MM.1S (cell line): ENCODE results near the gene UTP25.

Experiments
- DNase-seq: peaks from one replicate; pipeline ENCODE4 v3.0.0-alpha.2; 2015
- H2AFZ ChIP-seq: fragments of 300-600 bp; sonication (generic); 2 replicates; pipeline ENCODE4 v1.6.0; 2016; ENCODE audit warnings: antibody characterized with exemption, low read length
- H3F3A ChIP-seq: fragments of 300-600 bp; sonication (generic); 2 replicates; pipeline ENCODE4 v1.6.1; 2016; ENCODE audit warnings: mild to moderate bottlenecking, antibody characterized with exemption, low read length, moderate library complexity, mixed read lengths; ENCODE audit not compliant: insufficient read depth
- H3K27ac ChIP-seq: fragments of 300-600 bp; sonication (generic); 2 replicates; pipeline ENCODE4 v1.5.1; 2016; ENCODE audit warnings: mild to moderate bottlenecking, low read length
- H3K27me3 ChIP-seq: fragments of 300-600 bp; sonication (generic); replicated peaks from 2 replicates; pipeline ENCODE4 v1.6.0; 2016; ENCODE audit warnings: low read length; ENCODE audit not compliant: insufficient read depth
- H3K36me3 ChIP-seq: fragments of 300-600 bp; sonication (generic); replicated peaks from 2 replicates; pipeline ENCODE4 v1.6.1; 2016; ENCODE audit warnings: mild to moderate bottlenecking, low read length, mixed read lengths; ENCODE audit not compliant: insufficient read depth
- H3K4me1 ChIP-seq: fragments of 300-600 bp; sonication (generic); 2 replicates; pipeline ENCODE4 v1.6.1; 2016; ENCODE audit warnings: low read length, mixed read lengths
- H3K4me2 ChIP-seq: fragments of 300-600 bp; sonication (generic); 2 replicates; pipeline ENCODE4 v1.6.0; 2016; ENCODE audit warnings: low read depth, low read length
- H3K4me3 ChIP-seq: fragments of 300-600 bp; sonication (generic); 2 replicates; pipeline ENCODE4 v1.5.1; 2016; ENCODE audit warnings: low read length, mixed read lengths
- H3K79me2 ChIP-seq: fragments of 300-600 bp; sonication (generic); 2 replicates; pipeline ENCODE4 v1.6.1; 2016; ENCODE audit warnings: mixed run types, low read length, mixed read lengths
- H3K9ac ChIP-seq: fragments of 300-600 bp; sonication (generic); 2 replicates; pipeline ENCODE4 v1.6.1; 2016; ENCODE audit warnings: low read length, mixed read lengths
- H3K9me2 ChIP-seq: fragments of 300-600 bp; sonication (generic); replicated peaks from 2 replicates; pipeline ENCODE4 v1.6.1; 2016; ENCODE audit warnings: mild to moderate bottlenecking, low read length, mixed read lengths; ENCODE audit not compliant: insufficient read depth
- H3K9me3 ChIP-seq: fragments of 300-600 bp; sonication (generic); replicated peaks from 2 replicates; pipeline ENCODE4 v1.6.1; 2016; ENCODE audit warnings: mild to moderate bottlenecking, low read length, mixed read lengths; ENCODE audit not compliant: insufficient read depth
- H4K20me1 ChIP-seq: fragments of 300-600 bp; sonication (generic); 2 replicates; pipeline ENCODE4 v1.6.1; 2016; ENCODE audit warnings: mild to moderate bottlenecking, low read length, moderate library complexity, mixed read lengths; ENCODE audit not compliant: insufficient read depth
- EZH2 ChIP-seq: fragments of 300-600 bp; sonication (generic); optimal IDR thresholded peaks from 2 replicates; pipeline ENCODE3; 2017; ENCODE audit warnings: low read depth, mild to moderate bottlenecking, antibody characterized with exemption, low read length, mixed read lengths
- EZH2phosphoT487 ChIP-seq: fragments of 300-600 bp; sonication (generic); IDR thresholded peaks from 2 replicates; pipeline ENCODE4 v1.6.1; 2018; ENCODE audit warnings: antibody characterized with exemption, low read length
- TF ChIP-seq, protein P1 (sequence below): fragments of 300-600 bp; sonication (generic); IDR thresholded peaks from 2 replicates; pipeline ENCODE4 v1.5.1; 2016; ENCODE audit warnings: antibody characterized with exemption, low read length, mixed read lengths

UTP25 gene

DNA sequence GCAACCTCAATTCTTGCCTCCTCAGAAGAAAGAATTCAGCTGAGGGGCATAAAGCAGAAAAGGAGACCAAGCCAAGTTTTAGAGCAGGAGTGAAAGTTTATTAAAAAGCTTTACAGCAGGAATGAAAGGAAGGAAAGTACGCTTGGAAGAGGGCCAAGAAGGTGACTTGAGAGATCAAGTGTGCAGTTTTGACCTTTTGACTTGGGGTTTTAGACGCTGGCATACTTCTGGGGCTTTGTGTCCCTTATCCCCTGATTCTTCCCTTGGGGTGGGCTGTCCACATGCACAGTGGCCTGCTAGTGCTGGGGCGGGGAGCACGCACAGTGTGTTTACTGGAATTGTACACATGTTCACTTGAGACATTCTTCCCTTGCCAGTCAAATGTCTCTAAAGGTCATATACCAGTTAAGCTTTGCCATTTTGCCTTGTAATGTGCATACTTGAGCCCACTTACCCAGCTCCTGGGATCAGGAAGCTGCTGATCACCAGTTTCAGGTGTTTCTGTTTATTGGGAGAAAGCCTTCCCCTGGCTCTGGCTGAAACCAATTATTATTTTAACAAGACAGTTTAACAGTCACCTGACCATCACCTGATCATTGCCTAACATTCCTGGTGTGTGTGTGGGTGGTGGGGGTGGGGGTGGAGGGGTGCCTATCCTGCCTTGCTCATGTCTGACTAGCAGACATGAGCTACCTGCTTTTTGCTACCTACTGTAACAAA lies 36.2 kb downstream of the UTP25 start:
- no peak overlapping the region for H3K4me2 ChIP-seq
- H3K36me3 ChIP-seq, result no peaks in the 10 kb centered on the region
- no peaks in the 10 kb centered on the region for H3K27me3 ChIP-seq
- no peak overlapping the region for H3K4me3 ChIP-seq
- H3K79me2 ChIP-seq, result no peaks in the 10 kb centered on the region
- no peak overlapping the region for H3K9ac ChIP-seq
- no peak for TF ChIP-seq EZH2
- H3K9me2 ChIP-seq, result no peaks in the 10 kb centered on the region
- H3F3A ChIP-seq, result no peaks in the 10 kb centered on the region
- no peaks in the 10 kb centered on the region for H3K4me1 ChIP-seq
- no peaks in the 10 kb centered on the region for H3K9me3 ChIP-seq
- H3K27ac ChIP-seq, result no peak overlapping the region
- no peak for DNase-seq
- H4K20me1 ChIP-seq, result no peaks in the 10 kb centered on the region
- no peak overlapping the region for H2AFZ ChIP-seq

DNA sequence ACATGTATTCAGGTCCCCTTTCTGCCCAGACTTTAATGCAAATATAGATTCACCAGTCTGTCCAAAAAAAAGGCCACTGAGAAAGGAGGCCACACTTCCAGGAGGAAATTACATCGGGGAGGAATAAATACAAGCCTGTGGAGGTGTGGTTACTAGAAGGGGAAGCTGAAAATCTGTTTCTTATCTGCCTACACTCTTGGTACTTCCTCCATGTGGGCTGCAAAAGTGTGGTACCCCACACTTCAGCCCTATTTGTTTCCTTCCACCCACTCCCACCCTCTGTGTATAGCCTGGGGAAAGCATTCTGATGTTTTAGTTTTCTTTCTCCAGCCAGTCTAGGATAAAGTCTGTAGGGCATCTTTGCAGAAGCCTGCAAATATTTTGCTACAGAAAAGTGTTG lies 38.4 kb downstream of the UTP25 start:
- H3K36me3 ChIP-seq, result no peaks in the 10 kb centered on the region
- no peaks in the 10 kb centered on the region for H3K9me3 ChIP-seq
- H2AFZ ChIP-seq, result no peak overlapping the region
- no peaks in the 10 kb centered on the region for H3K4me1 ChIP-seq
- DNase-seq, result no peak
- no peak overlapping the region for H3K27ac ChIP-seq
- no peaks in the 10 kb centered on the region for H4K20me1 ChIP-seq
- no peak overlapping the region for H3K4me2 ChIP-seq
- H3K9me2 ChIP-seq, result no peaks in the 10 kb centered on the region
- no peaks in the 10 kb centered on the region for H3F3A ChIP-seq
- no peaks in the 10 kb centered on the region for H3K27me3 ChIP-seq
- H3K79me2 ChIP-seq, result no peaks in the 10 kb centered on the region
- no peak for TF ChIP-seq EZH2
- no peak for TF ChIP-seq EZH2phosphoT487
- TF ChIP-seq, protein P1, sequence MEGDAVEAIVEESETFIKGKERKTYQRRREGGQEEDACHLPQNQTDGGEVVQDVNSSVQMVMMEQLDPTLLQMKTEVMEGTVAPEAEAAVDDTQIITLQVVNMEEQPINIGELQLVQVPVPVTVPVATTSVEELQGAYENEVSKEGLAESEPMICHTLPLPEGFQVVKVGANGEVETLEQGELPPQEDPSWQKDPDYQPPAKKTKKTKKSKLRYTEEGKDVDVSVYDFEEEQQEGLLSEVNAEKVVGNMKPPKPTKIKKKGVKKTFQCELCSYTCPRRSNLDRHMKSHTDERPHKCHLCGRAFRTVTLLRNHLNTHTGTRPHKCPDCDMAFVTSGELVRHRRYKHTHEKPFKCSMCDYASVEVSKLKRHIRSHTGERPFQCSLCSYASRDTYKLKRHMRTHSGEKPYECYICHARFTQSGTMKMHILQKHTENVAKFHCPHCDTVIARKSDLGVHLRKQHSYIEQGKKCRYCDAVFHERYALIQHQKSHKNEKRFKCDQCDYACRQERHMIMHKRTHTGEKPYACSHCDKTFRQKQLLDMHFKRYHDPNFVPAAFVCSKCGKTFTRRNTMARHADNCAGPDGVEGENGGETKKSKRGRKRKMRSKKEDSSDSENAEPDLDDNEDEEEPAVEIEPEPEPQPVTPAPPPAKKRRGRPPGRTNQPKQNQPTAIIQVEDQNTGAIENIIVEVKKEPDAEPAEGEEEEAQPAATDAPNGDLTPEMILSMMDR, result no peak
- no peak overlapping the region for H3K9ac ChIP-seq
- H3K4me3 ChIP-seq, result no peak overlapping the region

DNA sequence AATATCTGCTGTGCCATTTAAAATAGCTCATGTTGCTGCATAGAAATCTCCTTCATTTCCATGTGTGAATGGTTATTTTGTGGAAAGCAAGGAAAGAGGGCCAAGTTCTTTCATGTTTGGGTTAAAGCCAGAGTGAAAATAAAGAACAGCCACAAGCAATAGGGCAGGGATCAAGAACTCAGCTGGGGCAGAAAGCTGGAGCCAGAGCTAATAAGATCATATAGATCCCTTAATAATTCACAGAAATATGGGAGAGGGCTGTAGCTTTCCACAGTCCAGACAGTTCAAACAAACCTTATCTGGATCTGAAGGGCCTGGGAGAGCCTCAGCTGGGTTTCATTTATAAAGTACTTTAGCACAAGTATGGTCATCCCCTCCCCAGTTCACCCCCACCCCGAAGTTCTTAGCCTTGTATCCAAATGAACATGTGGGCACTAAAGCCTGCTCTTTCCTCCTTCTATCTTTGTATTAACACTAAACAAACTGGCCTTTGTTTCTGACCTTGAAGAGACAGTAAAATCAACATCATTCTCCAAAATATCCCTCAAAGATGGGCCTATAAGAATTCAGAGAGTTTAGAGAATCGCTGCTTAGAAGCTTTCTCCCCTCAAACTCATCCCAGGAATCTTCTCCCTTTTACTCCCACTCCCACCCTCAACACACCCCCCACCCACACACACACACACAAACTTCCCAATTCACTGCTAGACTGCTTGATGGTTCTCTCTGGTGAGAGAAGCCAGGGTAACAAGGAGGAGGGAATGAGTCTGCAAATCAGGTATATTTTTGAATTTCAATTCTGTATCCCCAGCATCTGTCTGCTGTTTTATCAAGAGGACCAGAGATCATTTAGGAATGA lies 41.7 kb downstream of the UTP25 start:
- Histone ChIP-seq H3F3A (no peaks in the 10 kb centered on the region), H3K9me2 (no peaks in the 10 kb centered on the region), H3K9ac (no peak overlapping the region), H3K4me1 (no peaks in the 10 kb centered on the region), H2AFZ (no peak overlapping the region), H4K20me1 (no peaks in the 10 kb centered on the region), H3K79me2 (no peaks in the 10 kb centered on the region), H3K4me2 (no peak overlapping the region), H3K27me3 (no peaks in the 10 kb centered on the region), H3K36me3 (no peaks in the 10 kb centered on the region), H3K4me3 (no peak overlapping the region), H3K27ac (no peak overlapping the region), H3K9me3 (no peaks in the 10 kb centered on the region)
- TF ChIP-seq EZH2 (no peak), EZH2phosphoT487 (no peak)
- TF ChIP-seq, protein P1, result no peak
- no peak for DNase-seq
